Esophagus squamous epithelium (tissue), 4 donors: ENCODE measurements around the gene RNF217.

Experiments used
- CTCF ChIP-seq, 6 experiments: fragments of 450-650 bp in 4 of 6; fragments of 200-600 bp in 2 of 6; sonication (generic) in 2 of 6; IDR thresholded peaks; one replicate each; pipeline ENCODE4 v1.5.1; 2016 to 2019; ENCODE audit warnings: antibody characterized with exemption in 6 of 6, mild to moderate bottlenecking in 4 of 6, moderate library complexity in 4 of 6
- POLR2A ChIP-seq, 4 donors: fragments of 450-650 bp; IDR thresholded peaks; one replicate each; pipeline ENCODE4 v1.6.1; 2017; ENCODE audit warnings: antibody characterized with exemption in 4 of 4, mild to moderate bottlenecking in 4 of 4, moderate library complexity in 3 of 4

- TF ChIP-seq CTCF (IDR thresholded peaks at IDR 0.05) = no peak
- TF ChIP-seq POLR2A (IDR thresholded peaks at IDR 0.05) = no peak
Observed at GRCh38 chr6:125123051-125123450, 160.8 kb downstream of the RNF217 start.
